ENCODE results near the gene SCNN1G.
"Not testable (repeated sequence)": the region's sequence is repeated elsewhere in the genome, so short reads cannot be mapped to it uniquely, and the experiment has no call there.

SCNN1G gene

DNA sequence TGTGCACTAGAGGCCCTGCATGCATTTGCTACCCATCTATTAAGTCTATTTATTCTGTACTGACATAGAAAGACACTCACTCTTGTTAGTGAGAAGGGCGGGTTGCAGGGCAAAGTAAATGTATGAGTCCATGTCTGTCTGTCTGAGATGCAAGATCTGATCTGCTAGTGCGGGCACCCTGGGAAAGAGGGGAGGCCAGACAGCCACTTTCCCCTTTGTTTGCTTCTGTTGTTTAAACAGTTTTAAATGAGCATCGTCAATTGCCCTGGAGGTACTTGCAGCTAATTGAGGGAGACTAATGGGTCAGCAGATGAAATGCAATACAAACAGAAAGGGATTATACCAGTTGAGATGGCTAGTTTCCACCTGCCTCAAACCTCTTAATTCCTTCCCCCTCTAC, 24.9 kb downstream of the SCNN1G start:
- DNase-seq: no peak

- DNase-seq: no peak
Measured at GRCh38 chr16:23209606-23210005, 27.1 kb downstream of the SCNN1G start.

GRCh38 chr16:23213831-23214230, 31.3 kb downstream of the SCNN1G start:
- DNase-seq: no peak

GRCh38 chr16:23214796-23215195, 32.3 kb downstream of the SCNN1G start:
- no peak for DNase-seq

DNA sequence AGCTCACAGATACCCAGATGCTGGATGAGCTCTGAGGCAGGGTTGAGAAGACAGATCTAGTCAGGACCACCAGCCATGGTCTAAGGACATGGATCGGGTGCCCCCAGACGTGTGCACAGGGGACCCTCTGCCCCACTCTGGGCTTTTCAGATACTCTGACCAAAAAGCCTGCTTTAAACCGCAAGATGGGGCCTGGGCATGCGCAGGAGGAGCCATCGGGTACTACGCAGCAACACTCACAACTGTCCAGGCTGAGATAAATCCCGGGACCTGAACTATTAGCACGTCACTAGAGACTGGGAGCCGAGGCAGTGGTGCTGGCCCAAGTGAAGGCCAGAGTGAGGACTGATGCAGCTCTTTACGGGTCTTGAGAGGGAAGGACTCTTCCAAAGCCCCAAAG, 32.9 kb downstream of the SCNN1G start:
- no peak for DNase-seq

GRCh38 chr16:23216658-23217246, 34.2 kb downstream of the SCNN1G start:
- DNase-seq: no peak

GRCh38 chr16:23217646-23218045, 35.1 kb downstream of the SCNN1G start:
- DNase-seq: no peak

GRCh38 chr16:23222929-23223328, 40.4 kb downstream of the SCNN1G start:
- DNase-seq: no peak

GRCh38 chr16:23223368-23223767, 40.8 kb downstream of the SCNN1G start:
- DNase-seq: no peak

DNA sequence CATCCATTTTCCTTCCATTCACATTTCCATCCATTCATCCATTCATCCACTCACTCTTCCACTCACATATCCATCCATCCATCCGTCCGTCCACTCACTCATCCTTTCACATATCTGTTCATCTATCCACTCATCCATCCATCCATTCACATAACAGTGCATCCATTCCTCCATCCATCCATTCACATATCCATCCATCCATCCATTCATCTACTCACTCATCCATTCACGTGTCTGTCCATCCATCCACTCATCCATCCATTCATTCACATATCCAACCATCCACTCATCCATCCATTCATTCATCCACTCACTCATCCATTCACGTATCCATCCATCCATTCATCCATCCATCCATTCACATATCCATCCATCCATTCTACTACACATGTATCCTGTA, 42.6 kb downstream of the SCNN1G start:
- DNase-seq: no peak

DNA sequence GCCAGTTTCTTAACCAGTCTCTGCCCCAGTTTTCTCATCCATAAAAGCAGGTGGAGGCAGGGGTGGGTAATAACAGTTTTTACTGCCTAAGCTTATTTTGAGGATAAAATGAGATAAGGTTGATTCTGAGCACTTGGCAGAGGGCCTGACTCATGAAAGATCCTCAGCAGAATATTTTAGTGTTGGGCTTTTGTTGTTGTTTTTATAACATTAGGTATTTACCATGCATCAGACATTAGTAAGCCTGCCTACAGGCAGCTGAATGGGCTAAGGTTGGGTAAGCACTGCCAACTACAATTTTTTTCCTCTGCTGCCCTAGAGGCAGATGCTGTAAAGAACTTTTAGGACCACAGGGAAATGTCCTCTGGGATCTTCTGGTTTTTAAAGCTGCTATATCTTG, 43.1 kb downstream of the SCNN1G start:
- DNase-seq: no peak

GRCh38 chr16:23227529-23227928, 45.0 kb downstream of the SCNN1G start:
- DNase-seq: no peak

DNA sequence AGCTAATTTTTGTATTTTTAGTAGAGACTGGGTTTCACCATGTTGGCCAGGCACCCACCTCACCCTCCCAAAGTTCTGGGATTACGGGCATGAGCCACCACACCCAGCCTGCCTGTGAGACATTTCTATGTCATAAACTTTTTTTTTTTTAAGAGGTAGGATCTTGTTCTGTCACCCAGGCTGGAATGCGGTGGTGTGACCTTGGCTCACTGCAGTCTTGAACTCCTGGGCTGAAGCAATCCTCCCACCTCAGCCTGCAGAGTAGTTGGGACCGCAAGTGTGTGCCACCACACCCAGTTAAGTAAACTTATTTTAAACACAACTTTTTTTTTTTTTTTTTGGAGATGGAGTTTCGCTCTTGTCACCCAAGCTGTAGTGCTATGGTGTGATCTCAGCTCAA, 47.2 kb downstream of the SCNN1G start:
- no peak for DNase-seq

- no peak for DNase-seq
Measured at GRCh38 chr16:23232806-23233205, 50.3 kb downstream of the SCNN1G start.

DNA sequence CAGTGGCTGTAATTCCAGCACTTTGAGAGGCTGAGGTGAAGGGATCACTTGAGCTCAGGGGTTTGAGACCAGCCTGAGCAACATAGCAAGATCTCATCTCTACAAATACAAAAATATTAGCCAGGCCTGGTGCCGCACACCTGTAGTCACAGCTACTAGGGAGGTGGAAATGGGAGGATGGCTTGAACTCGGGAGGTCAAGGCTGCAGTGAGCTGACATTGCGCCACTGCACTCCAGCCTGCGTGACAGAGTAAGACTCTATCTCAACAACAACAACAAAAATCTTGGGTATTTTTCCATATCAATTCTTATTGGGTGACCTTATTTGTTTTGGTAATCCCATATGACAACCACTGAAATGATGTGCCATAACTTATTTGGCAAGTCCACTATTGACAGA, 52.6 kb downstream of the SCNN1G start:
- no peak for DNase-seq

GRCh38 chr16:23236983-23237382, 54.4 kb downstream of the SCNN1G start:
- DNase-seq: no peak

- DNase-seq: no peak
Measured at GRCh38 chr16:23240994-23241393, 58.4 kb downstream of the SCNN1G start.

DNA sequence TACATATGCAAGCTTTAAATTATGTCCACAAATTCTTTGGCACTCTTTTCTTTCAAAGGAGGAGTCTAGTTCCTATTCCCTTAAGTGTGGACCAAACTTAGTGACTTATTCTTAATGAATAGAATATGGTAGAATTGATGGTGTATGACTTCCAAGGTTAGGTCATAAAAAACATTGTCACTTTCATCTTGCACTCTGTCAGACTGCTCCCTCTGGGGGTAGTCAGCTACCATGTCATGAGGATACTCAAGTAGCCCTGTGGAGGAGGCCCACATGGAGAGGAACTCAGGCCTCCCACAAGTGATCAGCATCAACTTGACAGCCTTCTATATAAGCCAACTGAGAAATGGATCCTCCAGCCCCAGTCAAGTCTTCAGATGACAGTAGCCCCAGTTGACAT, 61.6 kb downstream of the SCNN1G start:
- no peak for DNase-seq

DNA sequence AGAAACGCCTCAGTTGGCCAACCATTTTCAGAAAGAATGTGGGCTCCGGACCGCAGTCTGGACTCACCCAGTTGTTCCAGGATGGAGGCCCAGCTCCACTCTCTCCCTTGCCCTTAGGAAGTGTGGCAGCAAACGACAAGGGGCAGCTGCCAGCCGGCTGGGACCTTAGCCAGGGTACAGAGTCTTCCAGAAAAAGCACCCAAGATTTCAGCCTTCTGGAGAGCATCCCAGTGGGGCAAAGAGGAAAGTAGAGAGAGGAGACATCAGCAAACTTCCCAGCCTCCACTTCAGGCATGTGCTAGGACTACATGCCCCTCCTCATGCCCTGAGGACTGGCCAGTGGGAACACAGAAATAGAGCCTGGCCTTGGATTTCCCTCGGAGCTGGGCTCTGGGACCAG, 62.7 kb downstream of the SCNN1G start:
- DNase-seq: no peak

DNA sequence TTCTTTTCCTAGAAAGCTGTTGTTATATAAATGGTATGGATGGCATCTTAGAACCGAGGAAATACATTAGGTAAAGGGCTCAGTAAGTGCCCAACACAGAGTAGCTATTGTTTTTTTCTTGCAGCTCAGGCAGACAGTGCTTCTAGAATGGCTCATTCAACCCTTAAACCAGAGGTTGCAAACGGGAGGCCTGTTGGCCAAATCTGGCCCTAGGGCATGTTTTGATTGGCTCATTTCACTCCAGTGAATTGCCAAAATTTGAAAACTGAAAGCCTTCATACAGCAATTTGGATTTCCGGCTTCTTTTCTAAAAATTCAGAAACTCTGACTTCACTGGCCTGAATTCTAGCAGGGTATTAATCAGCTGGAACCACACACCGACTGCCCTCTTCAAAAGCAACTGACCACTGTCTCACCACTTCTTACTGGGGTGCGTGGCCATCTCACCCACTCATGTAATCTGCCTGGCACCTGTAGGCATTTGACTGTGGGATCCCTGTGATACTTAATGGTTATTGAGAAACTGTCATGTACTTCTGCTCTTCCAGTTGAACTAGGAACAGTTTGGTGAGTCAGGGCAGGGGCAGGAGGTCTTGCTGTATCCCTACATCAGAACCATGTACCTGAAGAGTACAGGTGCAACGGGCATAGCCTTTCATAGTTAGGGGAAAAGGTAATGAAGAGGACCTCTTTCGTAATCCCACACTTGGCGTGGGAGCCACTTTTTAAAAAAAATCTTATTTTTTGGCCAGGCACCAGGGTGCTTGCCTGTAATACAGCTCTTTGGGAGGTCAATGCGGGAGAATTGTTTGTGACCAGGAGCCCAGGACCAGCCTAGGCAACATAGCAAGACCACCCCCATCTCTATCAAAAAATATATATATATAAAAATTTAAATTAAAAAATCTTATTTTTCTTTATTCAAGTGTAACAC, 66.0 kb downstream of the SCNN1G start:
- no peak for DNase-seq

DNA sequence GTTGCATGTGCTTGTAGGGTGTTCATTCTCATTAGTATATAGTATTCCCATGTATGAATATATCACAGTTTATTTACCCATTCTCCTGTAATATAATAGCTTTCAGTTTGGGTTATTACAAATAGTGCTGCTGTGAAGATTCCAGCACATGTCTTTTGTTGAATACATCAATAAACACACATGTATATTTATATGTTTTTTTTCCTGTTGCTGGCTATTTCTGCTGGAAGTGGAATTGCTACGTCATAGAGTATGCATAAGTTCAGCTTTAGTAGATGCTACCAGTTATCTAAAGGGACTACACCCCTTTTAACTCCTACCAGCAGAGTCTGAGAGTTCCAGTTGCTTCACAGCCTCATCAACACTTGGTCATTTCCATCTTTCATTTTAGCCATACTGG, 67.3 kb downstream of the SCNN1G start:
- no peak for DNase-seq

DNA sequence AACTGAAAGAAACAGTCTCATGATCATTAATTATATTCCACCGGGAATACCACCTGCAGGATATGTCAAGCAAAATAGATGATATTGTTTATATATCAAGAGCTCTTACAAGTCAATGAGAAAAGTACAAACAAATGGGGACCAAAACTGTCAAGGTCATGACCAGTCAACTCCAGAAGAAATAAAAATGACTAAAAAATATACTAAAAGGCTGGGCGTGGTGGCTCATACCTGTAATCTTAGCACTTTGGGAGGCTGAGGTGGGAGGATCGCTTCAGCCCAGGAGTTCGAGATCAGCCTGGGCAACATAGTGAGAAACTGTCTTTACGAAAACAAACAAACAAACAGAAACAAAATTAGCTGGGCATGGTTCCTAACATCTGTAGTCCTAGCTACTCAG, 69.8 kb downstream of the SCNN1G start:
- DNase-seq: no peak

GRCh38 chr16:23253650-23254049, 71.1 kb downstream of the SCNN1G start:
- DNase-seq: not testable (repeated sequence)

- no peak for DNase-seq
Measured at GRCh38 chr16:23254338-23254737, 71.8 kb downstream of the SCNN1G start.

DNA sequence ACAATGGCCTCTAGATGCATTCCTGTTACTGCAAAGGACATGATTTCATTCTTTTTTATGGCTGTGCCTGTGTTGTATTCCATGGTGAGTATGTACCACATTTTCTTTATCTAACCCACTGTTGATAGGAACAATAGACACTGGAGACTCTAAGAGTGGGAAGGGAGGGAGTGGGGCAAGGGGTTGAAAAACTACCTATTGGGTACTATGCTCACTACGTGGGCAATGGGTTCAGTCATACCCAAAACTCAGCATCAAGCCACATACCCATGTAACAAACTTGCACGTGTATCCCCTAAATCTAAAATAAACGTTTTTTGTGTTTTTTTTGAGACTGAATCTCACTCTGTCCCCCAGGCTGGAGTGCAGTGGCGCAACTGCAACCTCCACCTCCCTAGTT, 72.5 kb downstream of the SCNN1G start:
- no peak for DNase-seq
